ENCODE data around the gene CAPRIN1. TPM values are rescaled to one million over a fixed set of nuclear protein-coding genes. Genes with fewer than 3 reads are reported as not detected.

CAPRIN1 gene
- total and polyA plus RNA-seq, 2 of the 8 experiments (the other 6 are each of a cell fraction or from before 2014, with no cell fraction given) = 221 to 317 TPM

DNA sequence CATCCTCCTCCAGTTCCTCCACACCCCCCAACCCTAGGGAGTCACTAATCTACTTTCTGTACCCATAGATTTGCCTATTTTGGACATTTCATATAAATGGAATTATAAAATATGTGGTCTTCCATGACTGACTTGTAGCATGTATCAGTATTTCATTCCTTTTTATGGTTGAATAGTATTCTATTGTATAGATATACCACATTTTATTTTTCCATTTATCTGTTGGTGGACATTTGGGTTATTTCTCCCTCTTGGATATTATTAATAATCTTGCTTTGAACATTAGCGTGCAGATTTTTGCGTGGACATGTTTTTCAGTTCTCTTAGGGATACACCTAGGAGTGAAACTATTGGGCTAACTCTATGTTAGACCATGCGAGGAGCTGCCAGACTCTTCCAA, 77.3 kb downstream of the CAPRIN1 start:
- Histone ChIP-seq H3K36me3 (ENCODE audit: control insufficient read depth in 2 of 4, insufficient read depth in 4 of 4, low read length in 3 of 4) (peaks cover 10 to 63% (median 50%) of the 10 kb centered on the region in 4 experiments), H3K23ac (ENCODE audit: insufficient read length) (no peak overlapping the region), H3K4me3 (ENCODE audit: extremely low read depth in 1 of 4, insufficient read depth in 2 of 4, low read depth in 3 of 4, low read length in 4 of 4) (no peak overlapping the region), H2AFZ (ENCODE audit: low read length) (no peak overlapping the region), H3K27ac (ENCODE audit: low read depth, low read length) (no peak overlapping the region), H4K8ac (ENCODE audit: extremely low read depth, insufficient read depth, low read length) (no peak overlapping the region), H3K79me1 (ENCODE audit: low read depth, low read length) (no peaks in the 10 kb centered on the region), H2AK5ac (ENCODE audit: low read depth, low read length) (no peak overlapping the region), H3K4me1 (replicated peaks in 1 of 4; ENCODE audit: control insufficient read depth in 3 of 4, insufficient read depth in 4 of 4, low read length in 3 of 4) (no peaks in the 10 kb centered on the region), H2BK120ac (replicated peaks; ENCODE audit: low read depth, low read length) (no peak overlapping the region), H3K79me2 (ENCODE audit: control insufficient read depth in 1 of 2, insufficient read depth in 2 of 2, low read length in 2 of 2) (no peaks in the 10 kb centered on the region), H4K5ac (ENCODE audit: insufficient read length, low read depth, low read length) (no peak overlapping the region), H2BK5ac (ENCODE audit: low read depth, low read length) (no peak overlapping the region), H3K4ac (replicated peaks; ENCODE audit: insufficient read length, low read depth, low read length) (no peak overlapping the region), H3K4me2 (ENCODE audit: insufficient read depth in 1 of 2, low read depth in 2 of 2, low read length in 2 of 2) (no peak overlapping the region), H2BK20ac (ENCODE audit: low read length) (no peak overlapping the region), H2BK15ac (ENCODE audit: low read length) (no peak overlapping the region), H3K27me3 (replicated peaks in 1 of 4; ENCODE audit: control insufficient read depth in 3 of 4, extremely low read depth in 1 of 4, insufficient read depth in 3 of 4, low read length in 3 of 4) (no peaks in the 10 kb centered on the region), H2BK12ac (ENCODE audit: low read depth, low read length) (no peak overlapping the region), H3K23me2 (ENCODE audit: low read depth, low read length) (no peaks in the 10 kb centered on the region), H3K14ac (ENCODE audit: insufficient read length) (no peak overlapping the region), H4K91ac (replicated peaks; ENCODE audit: insufficient read length, low read length) (no peak overlapping the region), H3K56ac (replicated peaks; ENCODE audit: insufficient read length, low read depth, low read length) (no peak overlapping the region), H4K20me1 (replicated peaks in 1 of 2; ENCODE audit: control insufficient read depth in 1 of 2, insufficient read depth in 2 of 2, low read length in 2 of 2) (peaks cover 0 to 3% of the 10 kb centered on the region in 2 experiments), H3K9ac (replicated peaks in 1 of 4; ENCODE audit: extremely low read depth in 1 of 4, low read depth in 3 of 4, low read length in 3 of 4) (no peak overlapping the region), H3K9me3 (ENCODE audit: insufficient read depth in 2 of 2, low read depth in 1 of 2, low read length in 1 of 2) (no peaks in the 10 kb centered on the region), H3K18ac (ENCODE audit: extremely low read depth, low read length) (no peak overlapping the region)
- FAIRE-seq = no peak
- DNase-seq (ENCODE audit: low read depth in 1 of 2, low spot score in 2 of 2) = no peak
- POLR2A ChIA-PET (ENCODE audit: partially characterized antibody) = no interaction called here
- WGBS, 2 experiments (ENCODE audit: extremely low coverage in 1 of 2, insufficient coverage in 1 of 2, insufficient read length in 1 of 2, insufficient replicate concordance in 2 of 2, low coverage in 1 of 2, low lambda C conversion rate in 2 of 2, missing lambda C conversion rate in 1 of 2) = 95% methylated on average over 3 of the region's 3 CpGs; no CpG with 5 or more reads in 1 of the 2 experiments
- CTCF ChIA-PET (ENCODE audit: partially characterized antibody) = no interaction called here
- TF ChIP-seq JUN (IDR thresholded peaks at IDR 0.05; ENCODE audit: low read depth, low read length) (no peak), HDAC6 (IDR thresholded peaks at IDR 0.05; ENCODE audit: low read depth, low read length) (no peak), YY1 (IDR thresholded peaks at IDR 0.05; ENCODE audit: low read depth, low read length) (no peak), TAF1 (IDR thresholded peaks at IDR 0.05; ENCODE audit: low read depth, low read length) (no peak), EP300 (IDR thresholded peaks at IDR 0.05; ENCODE audit: borderline replicate concordance in 1 of 2, low read depth in 2 of 2, low read length in 2 of 2) (no peak), KDM4A (IDR thresholded peaks at IDR 0.05; ENCODE audit: low read depth, low read length, severe bottlenecking) (no peak), BRCA1 (IDR thresholded peaks at IDR 0.05; ENCODE audit: low read depth, low read length) (no peak), SRF (IDR thresholded peaks at IDR 0.05; ENCODE audit: low read depth, low read length) (no peak), CHD2 (IDR thresholded peaks at IDR 0.05; ENCODE audit: low read length) (no peak), GABPA (IDR thresholded peaks at IDR 0.05; ENCODE audit: borderline replicate concordance, insufficient read depth, low read length) (no peak), SUZ12 (IDR thresholded peaks at IDR 0.05; ENCODE audit: low read length) (no peak), NRF1 (IDR thresholded peaks at IDR 0.05; ENCODE audit: low read depth, low read length) (no peak), KDM1A (IDR thresholded peaks at IDR 0.05; ENCODE audit: borderline replicate concordance, low read length) (no peak), CEBPB (IDR thresholded peaks at IDR 0.05; ENCODE audit: low read depth, low read length) (no peak)
- TF ChIP-seq, protein P1, sequence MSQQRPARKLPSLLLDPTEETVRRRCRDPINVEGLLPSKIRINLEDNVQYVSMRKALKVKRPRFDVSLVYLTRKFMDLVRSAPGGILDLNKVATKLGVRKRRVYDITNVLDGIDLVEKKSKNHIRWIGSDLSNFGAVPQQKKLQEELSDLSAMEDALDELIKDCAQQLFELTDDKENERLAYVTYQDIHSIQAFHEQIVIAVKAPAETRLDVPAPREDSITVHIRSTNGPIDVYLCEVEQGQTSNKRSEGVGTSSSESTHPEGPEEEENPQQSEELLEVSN (IDR thresholded peaks at IDR 0.05) = no peak
